Inferior parietal cortex (tissue), 1 donor: ENCODE data around the gene CCDC146.

Source experiments
- DNase-seq: peaks from one replicate; pipeline ENCODE4 v3.0.0-alpha.2; 2016; ENCODE audit errors: extremely low spot score

Gene CCDC146

GRCh38 chr7:77289387-77289786 is 167.0 kb downstream of the CCDC146 start:
- DNase-seq: no peak

- no peak for DNase-seq
Measured at GRCh38 chr7:77290425-77290824, 168.0 kb downstream of the CCDC146 start.

- DNase-seq: no peak
Measured at GRCh38 chr7:77293046-77293445, 170.6 kb downstream of the CCDC146 start.

GRCh38 chr7:77295549-77295948 is 173.1 kb downstream of the CCDC146 start:
- DNase-seq: no peak

- no peak for DNase-seq
Measured at GRCh38 chr7:77306231-77307067, 184.0 kb downstream of the CCDC146 start.

- DNase-seq: no peak
Measured at GRCh38 chr7:77308792-77309191, 186.4 kb downstream of the CCDC146 start.

GRCh38 chr7:77309714-77310220 is 187.4 kb downstream of the CCDC146 start:
- no peak for DNase-seq

GRCh38 chr7:77310982-77311381 is 188.6 kb downstream of the CCDC146 start:
- no peak for DNase-seq

- no peak for DNase-seq
Measured at GRCh38 chr7:77313085-77313484, 190.7 kb downstream of the CCDC146 start.

- no peak for DNase-seq
Measured at GRCh38 chr7:77313876-77314480, 191.6 kb downstream of the CCDC146 start.

- DNase-seq: no peak
Measured at GRCh38 chr7:77315182-77315591, 192.8 kb downstream of the CCDC146 start.

GRCh38 chr7:77316219-77316978 is 194.0 kb downstream of the CCDC146 start:
- DNase-seq: no peak

- no peak for DNase-seq
Measured at GRCh38 chr7:77318019-77318418, 195.6 kb downstream of the CCDC146 start.

GRCh38 chr7:77320137-77320536 is 197.7 kb downstream of the CCDC146 start:
- DNase-seq: no peak

- no peak for DNase-seq
Measured at GRCh38 chr7:77320714-77321113, 198.3 kb downstream of the CCDC146 start.

GRCh38 chr7:77321300-77321699 is 198.9 kb downstream of the CCDC146 start:
- DNase-seq: no peak

GRCh38 chr7:77326131-77326530 is 203.7 kb downstream of the CCDC146 start:
- DNase-seq: no peak

- DNase-seq: no peak
Measured at GRCh38 chr7:77327067-77327931, 204.9 kb downstream of the CCDC146 start.

GRCh38 chr7:77327932-77328628 is 205.7 kb downstream of the CCDC146 start:
- DNase-seq: no peak

GRCh38 chr7:77328669-77329068 is 206.3 kb downstream of the CCDC146 start:
- no peak for DNase-seq
